GM19023 (cell line): ENCODE results near the gene OTUB2.

ENCODE experiments used
- ATAC-seq: cut with Tn5 transposase; IDR thresholded peaks from one replicate; pipeline ENCODE4 v1.9.1; 2021; ENCODE audit warnings: mild to moderate bottlenecking, moderate library complexity; ENCODE audit not compliant: unreplicated experiment

Gene OTUB2

DNA sequence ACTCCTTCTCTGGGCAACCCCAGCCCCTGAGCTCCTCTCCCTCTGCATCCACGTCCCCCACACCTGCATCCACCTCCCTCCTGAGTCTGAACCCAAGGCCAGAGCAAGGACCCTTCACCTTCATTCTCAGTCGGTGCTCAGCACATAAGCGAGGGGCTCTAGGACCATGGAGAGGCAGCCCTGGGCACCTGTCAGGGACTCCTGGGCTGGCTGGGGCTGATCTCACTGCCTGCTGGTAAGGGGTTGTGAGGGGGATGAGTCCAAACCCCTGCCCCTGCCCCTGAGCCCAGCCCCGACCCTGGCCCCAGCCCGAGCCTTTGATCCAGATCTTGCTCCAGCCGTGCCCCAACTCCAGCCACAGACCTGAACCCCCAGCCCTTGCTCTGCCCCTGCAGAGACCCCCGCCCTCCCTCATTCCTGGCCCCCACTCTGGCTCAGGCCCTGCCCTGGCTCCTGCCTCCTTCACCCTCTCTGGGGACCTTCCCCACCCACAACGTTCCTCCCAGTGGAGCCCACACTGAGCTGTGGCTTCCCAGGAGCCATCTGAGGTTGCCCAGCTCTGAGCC is 29.9 kb upstream of the OTUB2 start:
- no peak for ATAC-seq

DNA sequence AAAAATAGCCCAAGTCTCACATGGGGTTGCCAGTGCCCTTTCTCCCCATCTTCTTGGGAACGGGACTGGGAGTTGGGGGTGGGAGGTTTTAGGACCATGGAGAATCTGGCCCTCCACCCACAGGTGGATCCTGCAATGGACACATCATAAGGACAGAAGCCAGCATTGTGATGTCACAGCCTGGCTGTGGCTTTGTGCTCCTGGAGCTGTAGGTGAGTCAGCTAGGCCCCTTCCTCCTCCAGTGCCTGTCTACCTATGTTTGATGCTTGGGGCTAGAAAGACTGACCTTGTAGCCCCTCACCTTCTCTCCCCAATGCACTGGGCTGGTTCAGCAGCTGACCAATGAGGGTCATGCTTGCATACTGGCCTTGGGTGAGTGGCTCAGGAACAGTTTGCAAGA is 29.1 kb upstream of the OTUB2 start, which contains the start of gene CCDC197:
CCDC197 (plus strand) TSS at position 220 of the 400 bp plus-strand sequence. CDS start 831 bp downstream, outside the sequence.
- no peak for ATAC-seq

DNA sequence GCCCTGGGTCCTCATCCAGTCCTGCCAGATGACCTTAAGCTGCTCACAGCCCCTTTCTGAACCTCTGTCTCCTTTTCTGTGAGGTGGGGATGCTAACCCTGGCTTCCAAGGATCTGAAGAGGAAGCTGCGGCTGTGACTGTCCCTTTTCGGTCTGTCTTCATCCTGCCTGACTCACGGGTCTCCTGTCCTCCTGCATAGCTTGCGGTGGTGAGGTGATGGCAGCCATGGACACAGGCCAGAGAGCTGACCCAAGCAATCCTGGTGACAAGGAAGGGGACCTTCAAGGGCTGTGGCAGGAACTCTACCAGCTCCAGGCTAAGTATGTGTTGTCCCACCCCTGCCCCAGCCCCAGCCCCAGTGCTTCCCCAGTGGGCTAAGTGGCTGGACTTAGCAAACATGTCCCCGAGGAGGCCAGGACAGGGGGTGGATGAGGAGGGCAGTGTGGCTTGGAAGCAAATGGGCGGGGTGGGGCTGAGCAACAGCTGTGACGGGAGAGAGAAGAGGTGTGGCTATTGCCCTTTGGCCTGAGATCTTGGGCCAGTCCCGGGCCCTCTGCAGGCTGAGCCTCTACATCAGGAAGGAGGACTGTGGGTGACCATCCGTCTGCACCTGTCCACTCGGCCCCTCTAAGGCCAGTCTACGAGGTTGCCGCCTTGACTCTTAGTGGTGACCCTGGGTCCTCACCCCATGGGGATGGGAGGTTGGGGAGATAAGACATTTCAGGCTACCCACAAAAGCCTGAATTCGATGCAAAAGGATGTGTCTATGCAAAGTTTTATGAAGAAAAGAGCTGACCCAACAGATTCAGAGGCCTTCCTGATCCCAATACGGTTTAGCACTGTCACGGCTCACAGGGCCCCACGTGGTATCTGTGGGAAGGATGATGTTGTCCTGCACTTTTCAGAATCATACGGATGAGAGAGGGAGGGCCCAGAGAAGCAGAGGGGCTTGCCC is 27.9 kb upstream of the OTUB2 start:
- no peak for ATAC-seq

DNA sequence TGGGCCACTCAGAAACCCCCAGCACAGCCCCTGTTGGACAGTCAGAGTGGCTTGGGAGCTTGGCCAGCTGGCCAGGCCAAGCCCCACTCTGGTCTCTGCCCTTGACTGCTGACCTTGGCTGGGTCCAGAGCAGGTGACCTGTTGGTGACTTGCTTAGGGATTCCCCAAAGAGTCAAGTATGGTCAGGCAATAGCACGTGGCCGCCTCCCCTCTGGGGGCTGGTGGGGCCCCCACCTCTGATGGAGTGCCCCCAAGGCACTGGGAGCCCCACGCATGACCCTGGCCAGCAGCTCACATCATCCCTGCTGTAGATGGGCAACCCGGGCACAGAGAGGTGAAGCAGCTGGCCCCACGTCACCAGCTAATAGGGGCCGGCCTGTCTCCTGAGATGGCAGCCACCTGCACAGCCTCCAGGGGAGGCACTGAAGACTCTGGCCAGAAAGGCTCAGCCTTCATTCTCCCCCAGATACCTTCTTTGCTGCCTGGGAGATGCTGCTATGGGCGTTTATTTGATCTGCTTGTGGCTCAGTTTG is 27.2 kb upstream of the OTUB2 start:
- ATAC-seq = no peak

DNA sequence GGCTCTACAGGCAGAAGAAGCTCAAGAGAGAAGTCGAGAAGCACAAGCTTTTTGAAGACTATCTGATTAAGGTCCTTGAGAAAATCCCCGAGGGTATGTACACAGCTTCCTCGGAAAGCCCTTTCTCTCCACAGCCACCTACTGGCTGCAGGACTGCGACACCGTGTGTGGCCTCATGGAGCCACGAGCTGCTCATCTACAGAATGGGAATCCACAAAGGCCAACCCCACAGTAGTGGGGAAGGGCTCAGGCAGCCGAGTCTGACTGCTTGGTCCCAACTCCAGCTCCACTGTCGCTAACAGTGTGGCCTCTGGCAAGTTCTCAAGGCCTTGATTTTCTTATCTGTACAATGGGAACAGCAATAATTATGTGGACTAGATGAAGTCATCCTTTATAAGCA is 26.6 kb upstream of the OTUB2 start:
- no peak for ATAC-seq

- ATAC-seq = no peak
Observed at GRCh38 chr14:94000267-94000666, 25.9 kb upstream of the OTUB2 start.

DNA sequence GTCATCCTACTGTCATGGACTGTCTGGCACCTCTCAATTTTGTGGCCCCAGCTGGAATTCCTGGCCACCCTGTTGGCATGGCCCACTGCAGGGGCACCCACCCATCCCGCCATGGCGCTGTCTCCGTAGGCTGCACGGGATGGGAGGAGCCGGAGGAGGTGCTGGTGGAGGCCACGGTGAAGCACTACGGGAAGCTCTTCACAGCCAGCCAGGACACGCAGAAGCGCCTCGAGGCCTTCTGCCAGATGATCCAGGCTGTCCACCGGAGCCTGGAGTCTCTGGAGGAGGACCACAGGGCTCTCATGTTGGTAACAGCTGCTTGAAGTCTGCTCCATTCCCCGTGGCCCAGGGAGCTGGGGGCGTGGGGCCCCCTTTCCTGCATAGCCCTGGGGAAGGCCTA is 25.1 kb upstream of the OTUB2 start:
- no peak for ATAC-seq

- ATAC-seq = no peak
Observed at GRCh38 chr14:94001501-94002396, 24.4 kb upstream of the OTUB2 start.

DNA sequence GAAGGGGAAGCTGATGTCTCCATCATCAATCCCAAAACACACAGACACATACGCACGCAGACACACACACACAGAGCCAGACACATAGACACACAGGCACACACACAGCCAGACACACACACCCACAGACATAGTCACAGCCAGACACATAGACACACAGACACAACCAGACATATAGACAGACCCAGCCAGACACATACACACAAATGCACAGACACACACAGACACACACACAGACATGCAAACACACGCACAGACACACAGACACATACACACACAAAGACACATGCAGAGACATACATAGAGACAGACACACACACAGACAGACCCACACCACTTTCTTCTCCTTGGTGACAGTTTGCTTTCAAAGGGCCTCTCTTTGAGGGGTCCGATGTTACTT is 22.7 kb upstream of the OTUB2 start:
- no peak for ATAC-seq

GRCh38 chr14:94004015-94004414 is 22.1 kb upstream of the OTUB2 start:
- ATAC-seq = no peak

DNA sequence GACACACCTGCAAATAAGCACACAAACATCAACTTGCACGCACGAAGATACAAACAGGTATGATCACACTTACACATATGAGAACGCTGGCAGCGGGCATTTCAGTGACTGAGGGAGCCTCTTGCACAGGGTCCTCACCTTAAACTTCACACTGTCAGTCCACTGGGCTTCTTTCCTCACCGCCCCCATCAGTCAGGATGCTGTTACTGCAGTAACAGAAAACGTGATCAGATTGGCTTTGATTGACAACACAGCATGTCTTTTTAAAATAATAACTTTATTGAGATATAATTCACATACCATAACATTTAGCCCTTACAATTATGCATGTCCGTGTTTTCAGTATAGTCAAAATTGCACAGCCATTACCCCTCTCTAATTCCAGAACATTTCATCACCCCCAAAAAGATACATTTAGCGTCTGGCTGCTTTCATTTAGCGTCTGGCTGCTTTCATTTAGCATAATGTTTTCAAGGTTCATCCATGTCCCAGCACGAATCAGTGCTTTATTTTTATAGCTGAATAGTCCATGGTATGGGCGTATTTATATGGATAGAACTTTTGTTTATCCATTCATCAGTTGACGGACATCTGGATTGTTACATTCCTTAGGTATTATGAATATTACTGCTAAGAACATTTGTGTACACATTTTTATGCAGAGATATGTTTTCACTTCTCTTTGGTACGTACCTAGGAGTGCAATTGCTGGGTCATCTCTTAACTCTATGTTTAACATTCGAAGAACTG is 20.6 kb upstream of the OTUB2 start:
- no peak for ATAC-seq

DNA sequence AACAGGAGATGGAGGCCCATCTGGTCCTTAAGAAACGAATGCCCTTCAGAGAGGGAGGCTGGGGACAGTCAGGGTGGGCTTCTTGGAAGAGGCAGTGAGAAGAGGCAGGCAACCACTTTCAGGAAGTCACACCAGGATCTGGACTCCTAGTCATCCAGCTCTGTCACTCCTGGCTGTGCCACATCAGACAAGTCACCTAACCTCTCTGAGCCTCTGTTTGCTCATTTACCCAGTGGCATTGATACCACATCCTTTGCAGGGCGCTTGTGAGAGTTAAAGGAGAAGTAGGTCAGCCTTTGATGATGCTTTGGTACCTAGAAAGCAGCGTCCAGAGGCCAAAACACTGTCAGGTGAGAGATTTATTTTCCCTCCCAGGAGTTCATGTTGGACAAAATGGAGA is 17.9 kb upstream of the OTUB2 start:
- no peak for ATAC-seq

DNA sequence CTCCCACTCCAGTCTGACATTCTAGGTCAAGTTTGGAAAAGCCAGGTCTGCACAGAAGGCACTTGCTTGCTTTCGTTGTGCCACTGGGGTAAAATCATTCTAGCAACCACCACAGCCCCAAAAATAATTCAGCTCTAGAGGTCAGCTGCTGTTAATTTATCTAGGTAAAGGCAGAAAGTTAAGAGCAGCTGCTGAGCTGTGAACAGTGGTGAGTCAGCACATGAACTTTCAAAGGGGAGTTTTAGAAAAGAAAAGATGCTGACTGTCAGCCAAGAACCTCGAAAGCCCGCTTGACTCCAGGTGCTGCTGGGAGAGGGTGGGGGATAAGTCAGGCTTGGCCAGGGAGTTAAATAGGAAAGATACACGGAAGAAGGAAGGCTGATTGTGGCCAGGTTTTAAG is 16.4 kb upstream of the OTUB2 start:
- no peak for ATAC-seq

DNA sequence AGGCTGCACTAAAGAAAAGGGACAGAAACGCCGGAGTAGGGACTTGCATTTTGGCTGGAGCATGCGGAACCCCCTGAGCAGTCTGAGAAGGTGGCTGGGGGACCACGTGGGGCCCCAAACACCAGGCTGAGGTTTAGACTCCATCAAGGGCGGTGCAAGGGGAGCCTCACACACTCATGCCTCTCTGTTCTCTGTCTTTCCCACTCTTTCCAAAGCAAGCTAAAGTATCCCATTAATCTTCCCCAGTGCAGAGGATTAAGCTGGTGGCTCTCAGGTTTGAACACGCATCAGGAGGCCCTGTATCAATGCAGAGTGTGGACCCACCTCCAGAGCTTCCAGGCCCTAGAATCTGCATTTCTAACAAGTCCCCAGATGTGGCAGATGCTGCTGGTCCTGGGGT is 15.5 kb upstream of the OTUB2 start:
- no peak for ATAC-seq

DNA sequence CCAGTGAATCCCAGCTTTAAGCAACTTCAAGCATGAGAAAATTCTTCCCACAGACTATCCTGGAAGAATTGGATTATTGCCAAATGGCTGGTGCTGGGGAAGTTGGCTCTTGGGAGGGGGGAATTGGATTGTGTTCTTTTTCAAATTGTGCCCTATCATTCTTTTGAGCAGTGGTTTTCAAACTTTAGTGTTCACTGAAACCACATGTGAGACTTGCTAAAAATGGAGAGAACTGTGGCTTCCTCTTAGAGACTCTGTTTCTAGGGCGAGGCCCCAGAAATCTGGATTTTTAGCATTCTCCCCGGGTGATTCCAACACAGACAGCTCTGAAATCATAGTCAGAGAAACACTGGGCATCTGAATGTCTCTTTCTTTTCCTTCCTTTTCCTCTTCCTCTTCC is 14.3 kb upstream of the OTUB2 start:
- ATAC-seq = no peak

GRCh38 chr14:94014382-94014781 is 11.8 kb upstream of the OTUB2 start:
- no peak for ATAC-seq

DNA sequence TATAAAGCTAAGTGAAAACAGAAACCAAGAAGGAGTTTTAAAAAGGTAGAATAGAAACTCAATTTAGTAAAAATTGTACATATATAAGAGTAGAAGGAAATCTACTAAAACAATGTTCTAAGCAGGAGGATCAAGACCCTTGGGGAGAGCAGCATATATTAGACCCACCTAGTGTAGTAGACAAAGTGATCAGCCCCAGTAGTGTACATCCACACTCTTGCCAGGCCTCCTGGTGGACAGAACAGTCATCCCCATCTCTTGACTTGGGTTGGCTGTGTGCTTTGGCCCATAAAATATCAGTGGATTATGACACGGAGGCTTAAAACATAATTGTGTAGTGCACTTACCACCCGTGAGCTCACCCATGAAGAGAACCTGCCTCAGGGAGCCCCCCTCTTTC is 10.9 kb upstream of the OTUB2 start:
- no peak for ATAC-seq

DNA sequence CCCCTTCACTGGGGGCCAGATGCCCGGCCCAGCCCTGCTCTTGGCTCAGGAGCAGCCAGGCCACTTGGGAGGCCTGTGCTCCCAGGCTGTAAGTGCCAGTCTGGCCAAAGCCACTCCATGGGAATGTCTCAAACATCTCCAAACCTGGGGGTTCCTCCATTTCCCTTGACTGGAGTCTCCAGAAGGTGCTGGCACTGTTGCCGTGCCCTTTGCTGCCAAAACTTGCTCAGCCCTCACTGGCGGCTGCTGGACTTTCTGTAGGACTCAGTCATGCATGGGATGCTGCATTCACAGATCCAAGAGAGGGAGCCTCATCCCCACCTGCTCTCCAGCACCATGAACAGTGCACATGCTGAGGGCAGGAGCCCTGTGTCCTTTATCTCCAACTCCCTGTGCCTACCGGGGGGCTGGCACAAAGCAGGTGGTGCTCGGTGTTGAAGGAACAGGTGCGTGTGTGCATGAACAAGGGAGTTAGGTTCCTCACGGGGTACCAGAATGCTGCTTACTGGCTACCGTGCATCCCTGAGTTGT is 9.6 kb upstream of the OTUB2 start:
- ATAC-seq = no peak

GRCh38 chr14:94018308-94018707 is 7.8 kb upstream of the OTUB2 start:
- ATAC-seq = no peak

GRCh38 chr14:94019329-94019728 is 6.8 kb upstream of the OTUB2 start:
- no peak for ATAC-seq
